Tibial artery (tissue), 4 donors: ENCODE measurements around the gene IFIT1B.
"Not testable (repeated sequence)": the region's sequence is repeated elsewhere in the genome, so short reads cannot be mapped to it uniquely, and the experiment has no call there.

ENCODE experiments used
- DNase-seq, 2 donors: peaks; one replicate each; pipeline ENCODE4 v3.0.0-alpha.2; 2019
- H3K27ac ChIP-seq, 2 donors: fragments of 200-600 bp; sonication (generic) in 1 of 2; 1 replicate in 1 of 2; 2 replicates in 1 of 2; pipeline ENCODE4 v1.5.1; 2018 to 2019; ENCODE audit warnings: mild to moderate bottlenecking in 1 of 2
- H3K27me3 ChIP-seq, 2 donors: fragments of 200-600 bp; sonication (generic) in 1 of 2; one replicate each; pipeline versions ENCODE4 v1.5.1 to v1.6.0; 2016 to 2019
- H3K36me3 ChIP-seq, 3 donors: fragments of 200-600 bp; sonication (generic) in 2 of 3; one replicate each; pipeline ENCODE4 v1.5.1; 2016 to 2019; ENCODE audit warnings: mild to moderate bottlenecking in 2 of 3
- H3K4me1 ChIP-seq, 4 donors: fragments of 200-600 bp; sonication (generic) in 2 of 4; 1 replicate in 3 of 4; 2 replicates in 1 of 4; pipeline ENCODE4 v1.5.1; 2016 to 2019
- H3K4me3 ChIP-seq, 2 donors: fragments of 200-600 bp; sonication (generic) in 1 of 2; 1 replicate in 1 of 2; 2 replicates in 1 of 2; pipeline ENCODE4 v1.5.1; 2018 to 2019; ENCODE audit warnings: mild to moderate bottlenecking in 2 of 2
- H3K9me3 ChIP-seq, 3 donors: fragments of 200-600 bp; sonication (generic) in 1 of 3; one replicate each; pipeline ENCODE4 v1.5.1; 2016 to 2019
- intact Hi-C: fragments of 100-400 bp; cut with DNase I; formaldehyde crosslinking; loops from one replicate; pipeline ENCODE4 v1.15.0; 2023; ENCODE audit warnings: low total_unique reads
- TF ChIP-seq, protein P1 (sequence below), 2 experiments: fragments of 200-600 bp in 1 of 2; fragments of 450-650 bp in 1 of 2; IDR thresholded peaks; one replicate each; pipeline ENCODE4 v1.5.1; 2017 to 2019; ENCODE audit warnings: antibody characterized with exemption in 2 of 2, mild to moderate bottlenecking in 1 of 2, moderate library complexity in 1 of 2

Gene IFIT1B

DNA sequence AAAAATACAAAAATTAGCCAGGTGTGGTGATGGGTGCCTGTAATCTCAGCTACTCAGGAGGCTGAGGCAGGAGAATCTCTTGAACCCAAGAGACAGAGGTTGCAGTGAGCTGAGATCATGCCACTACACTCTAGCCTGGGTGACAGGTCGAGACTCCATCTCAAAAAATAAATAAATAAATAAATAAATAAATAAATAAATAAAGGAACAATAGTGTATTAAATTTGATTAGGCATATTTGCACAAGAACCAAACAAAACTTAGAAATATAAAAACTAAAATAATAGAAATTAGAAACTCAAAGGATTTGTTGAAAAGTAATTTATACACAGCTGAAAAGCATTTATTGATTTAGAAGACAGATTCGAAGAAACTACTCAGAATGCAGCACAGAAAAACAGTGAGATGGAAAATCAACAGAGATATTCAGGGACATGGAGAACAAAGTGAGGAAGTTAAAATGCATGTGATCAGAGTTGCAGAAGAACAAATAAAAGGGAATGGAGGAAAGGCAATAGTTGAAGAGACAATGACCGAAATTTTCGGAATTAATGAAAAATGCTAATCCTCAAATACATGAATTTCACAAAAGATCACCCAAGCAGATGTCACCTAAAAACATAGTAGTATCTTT lies 32.4 kb upstream of the IFIT1B start:
- no peaks in the 10 kb centered on the region for H3K9me3 ChIP-seq
- no peaks in the 10 kb centered on the region for H3K27me3 ChIP-seq
- H3K36me3 ChIP-seq, result no peaks in the 10 kb centered on the region
- no peak overlapping the region for H3K27ac ChIP-seq
- intact Hi-C loops, result no loop called here
- H3K4me1 ChIP-seq, result peaks cover under 1 to 34% (median 9%) of the 10 kb centered on the region in 4 donors
- DNase-seq, result no peak
- H3K4me3 ChIP-seq, result no peak overlapping the region
- TF ChIP-seq, protein P1, sequence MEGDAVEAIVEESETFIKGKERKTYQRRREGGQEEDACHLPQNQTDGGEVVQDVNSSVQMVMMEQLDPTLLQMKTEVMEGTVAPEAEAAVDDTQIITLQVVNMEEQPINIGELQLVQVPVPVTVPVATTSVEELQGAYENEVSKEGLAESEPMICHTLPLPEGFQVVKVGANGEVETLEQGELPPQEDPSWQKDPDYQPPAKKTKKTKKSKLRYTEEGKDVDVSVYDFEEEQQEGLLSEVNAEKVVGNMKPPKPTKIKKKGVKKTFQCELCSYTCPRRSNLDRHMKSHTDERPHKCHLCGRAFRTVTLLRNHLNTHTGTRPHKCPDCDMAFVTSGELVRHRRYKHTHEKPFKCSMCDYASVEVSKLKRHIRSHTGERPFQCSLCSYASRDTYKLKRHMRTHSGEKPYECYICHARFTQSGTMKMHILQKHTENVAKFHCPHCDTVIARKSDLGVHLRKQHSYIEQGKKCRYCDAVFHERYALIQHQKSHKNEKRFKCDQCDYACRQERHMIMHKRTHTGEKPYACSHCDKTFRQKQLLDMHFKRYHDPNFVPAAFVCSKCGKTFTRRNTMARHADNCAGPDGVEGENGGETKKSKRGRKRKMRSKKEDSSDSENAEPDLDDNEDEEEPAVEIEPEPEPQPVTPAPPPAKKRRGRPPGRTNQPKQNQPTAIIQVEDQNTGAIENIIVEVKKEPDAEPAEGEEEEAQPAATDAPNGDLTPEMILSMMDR (IDR thresholded peaks at IDR 0.05), result no peak

DNA sequence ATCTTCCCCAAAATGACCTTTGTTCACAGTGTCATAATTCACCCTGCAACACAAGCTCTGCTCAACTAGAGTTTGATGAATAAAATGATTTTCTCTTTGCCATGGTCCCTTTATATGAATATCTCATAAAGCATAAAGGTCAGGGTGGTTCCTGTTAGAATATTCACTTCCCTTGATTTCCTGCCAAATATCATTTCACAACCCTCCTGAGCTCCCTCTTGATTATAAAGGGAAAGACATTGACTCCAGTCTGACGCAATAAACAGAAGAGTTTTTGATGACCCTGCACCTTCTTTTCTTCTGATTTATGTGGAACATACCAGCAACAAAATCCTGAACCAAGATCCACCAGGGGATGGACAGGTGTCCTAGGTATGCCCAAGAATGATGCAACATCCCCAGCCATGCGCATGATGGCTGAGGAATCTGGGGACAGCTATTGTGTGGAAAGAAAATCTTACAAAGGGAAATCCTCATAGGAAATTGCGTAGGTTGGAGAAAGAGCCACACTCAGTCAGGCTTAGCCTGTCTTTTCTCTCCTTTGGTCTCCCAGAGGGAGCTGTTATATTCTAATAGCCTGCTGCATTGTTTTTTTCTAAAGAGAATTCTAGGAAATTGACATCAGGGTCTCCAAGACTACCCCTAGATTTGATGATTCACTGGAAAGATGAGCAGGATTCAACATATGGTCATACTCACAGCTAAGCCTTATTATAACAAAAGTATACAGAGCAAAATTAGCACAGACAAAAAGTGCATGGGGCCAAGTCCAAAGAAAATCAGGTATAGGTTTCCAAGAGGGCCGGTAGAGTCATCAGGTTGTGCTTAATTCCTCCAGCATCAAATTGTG lies 31.2 kb upstream of the IFIT1B start:
- no peak for DNase-seq
- TF ChIP-seq, protein P1 (IDR thresholded peaks at IDR 0.05), result no peak
- H3K4me1 ChIP-seq, result peaks cover 9 to 45% (median 21%) of the 10 kb centered on the region in 4 donors
- H3K4me3 ChIP-seq, result no peak overlapping the region
- no peaks in the 10 kb centered on the region for H3K36me3 ChIP-seq
- H3K9me3 ChIP-seq, result no peaks in the 10 kb centered on the region
- no peak overlapping the region for H3K27ac ChIP-seq
- intact Hi-C loops, result no loop called here
- no peaks in the 10 kb centered on the region for H3K27me3 ChIP-seq

DNA sequence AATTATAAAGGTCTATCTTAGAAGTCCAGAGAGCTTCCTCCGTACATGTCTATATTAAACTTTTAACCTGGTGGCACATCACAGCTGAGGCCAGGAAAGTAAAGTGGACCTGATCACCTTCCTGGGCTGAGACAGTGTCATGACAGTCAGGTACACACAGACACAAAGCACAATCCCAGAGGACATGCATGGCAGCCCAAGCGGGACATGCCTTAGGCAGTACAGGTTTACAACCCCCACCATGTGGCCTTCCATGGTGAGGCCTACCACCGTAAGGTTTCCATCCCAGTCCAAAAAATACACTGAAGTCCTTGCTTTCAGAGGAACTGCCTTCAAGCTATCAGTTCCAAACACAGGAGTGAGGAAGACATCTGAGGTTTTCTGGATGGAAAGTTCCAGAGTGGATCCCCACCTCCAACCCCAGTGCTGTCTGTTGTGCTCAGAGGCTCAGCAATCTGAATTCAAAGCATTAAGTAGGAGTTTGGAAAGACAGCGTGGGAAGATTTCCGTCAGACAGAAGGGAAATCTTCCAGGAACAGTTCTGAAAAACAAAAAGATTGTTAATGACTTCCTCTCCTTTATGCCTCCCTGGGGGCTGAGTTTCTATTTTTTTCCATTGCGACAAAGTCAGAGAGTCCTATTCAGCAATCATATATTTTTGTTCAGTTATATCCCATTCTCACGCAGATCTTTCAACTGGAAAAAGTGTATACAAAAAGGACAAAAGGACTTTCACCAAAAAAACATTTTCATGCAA lies 30.0 kb upstream of the IFIT1B start:
- intact Hi-C loops, result no loop called here

DNA sequence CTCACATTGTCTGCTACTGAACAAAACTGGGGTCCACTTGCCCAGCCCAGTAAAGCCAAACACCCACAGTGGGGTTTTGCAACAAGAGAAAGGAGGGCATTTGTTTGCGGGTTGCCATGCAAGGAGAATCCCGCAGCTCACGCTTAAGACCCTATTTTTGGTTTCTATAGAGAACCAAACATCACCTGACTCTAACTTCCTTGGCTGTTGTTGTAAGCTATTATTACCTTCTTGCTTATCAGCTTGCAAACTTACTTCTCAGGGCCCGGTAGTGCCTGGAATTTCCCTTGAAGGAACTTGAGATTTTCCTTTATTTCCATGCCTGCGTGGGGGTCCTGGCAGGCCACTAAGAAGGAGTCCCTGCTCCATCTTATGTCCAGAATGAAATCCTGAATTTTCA lies 29.4 kb upstream of the IFIT1B start:
- Histone ChIP-seq H3K27me3 (no peaks in the 10 kb centered on the region), H3K4me1 (peaks cover 9 to 61% (median 25%) of the 10 kb centered on the region in 4 donors), H3K27ac (peak overlapping the region; percentile 43 to 85), H3K9me3 (no peaks in the 10 kb centered on the region), H3K36me3 (no peaks in the 10 kb centered on the region), H3K4me3 (no peak overlapping the region)
- intact Hi-C loops, result no loop called here
- TF ChIP-seq, protein P1 (IDR thresholded peaks at IDR 0.05), result no peak
- no peak for DNase-seq

More for the DNA sequence above, 30.0 kb upstream of the IFIT1B start:
- H3K36me3 ChIP-seq, result no peaks in the 10 kb centered on the region
- TF ChIP-seq, protein P1 (IDR thresholded peaks at IDR 0.05), result no peak
- peak overlapping the region; percentile 43 to 85 for H3K27ac ChIP-seq
- H3K9me3 ChIP-seq, result no peaks in the 10 kb centered on the region
- DNase-seq, result no peak
- peaks cover 9 to 58% (median 25%) of the 10 kb centered on the region in 4 donors for H3K4me1 ChIP-seq
- no peaks in the 10 kb centered on the region for H3K27me3 ChIP-seq
- no peak overlapping the region for H3K4me3 ChIP-seq

DNA sequence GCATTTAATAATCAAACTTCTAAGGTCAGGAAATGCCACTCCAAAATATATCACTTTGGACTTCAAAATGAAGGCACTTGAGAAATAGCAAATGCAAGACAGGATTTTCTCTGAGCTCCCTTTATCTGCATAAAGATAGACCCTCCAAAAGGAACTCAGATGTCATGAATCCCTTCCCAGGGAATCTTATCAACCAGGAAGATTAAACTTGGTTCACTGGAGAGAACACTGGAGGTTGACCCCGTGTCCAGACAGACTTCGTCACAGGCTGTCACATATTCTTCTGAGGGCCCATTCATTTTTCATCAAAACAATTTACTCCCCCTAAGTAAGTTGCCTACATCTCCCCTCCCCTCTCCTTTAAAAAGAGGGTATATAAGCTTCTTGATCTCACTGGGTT lies 28.9 kb upstream of the IFIT1B start:
- Histone ChIP-seq H3K4me1 (peaks cover 9 to 61% (median 25%) of the 10 kb centered on the region in 4 donors), H3K9me3 (no peaks in the 10 kb centered on the region), H3K27me3 (no peaks in the 10 kb centered on the region), H3K4me3 (no peak overlapping the region), H3K36me3 (no peaks in the 10 kb centered on the region), H3K27ac (peak overlapping the region in 1 of 2 donors; percentile 85)
- TF ChIP-seq, protein P1 (IDR thresholded peaks at IDR 0.05), result no peak
- intact Hi-C loops, result no loop called here
- no peak for DNase-seq

DNA sequence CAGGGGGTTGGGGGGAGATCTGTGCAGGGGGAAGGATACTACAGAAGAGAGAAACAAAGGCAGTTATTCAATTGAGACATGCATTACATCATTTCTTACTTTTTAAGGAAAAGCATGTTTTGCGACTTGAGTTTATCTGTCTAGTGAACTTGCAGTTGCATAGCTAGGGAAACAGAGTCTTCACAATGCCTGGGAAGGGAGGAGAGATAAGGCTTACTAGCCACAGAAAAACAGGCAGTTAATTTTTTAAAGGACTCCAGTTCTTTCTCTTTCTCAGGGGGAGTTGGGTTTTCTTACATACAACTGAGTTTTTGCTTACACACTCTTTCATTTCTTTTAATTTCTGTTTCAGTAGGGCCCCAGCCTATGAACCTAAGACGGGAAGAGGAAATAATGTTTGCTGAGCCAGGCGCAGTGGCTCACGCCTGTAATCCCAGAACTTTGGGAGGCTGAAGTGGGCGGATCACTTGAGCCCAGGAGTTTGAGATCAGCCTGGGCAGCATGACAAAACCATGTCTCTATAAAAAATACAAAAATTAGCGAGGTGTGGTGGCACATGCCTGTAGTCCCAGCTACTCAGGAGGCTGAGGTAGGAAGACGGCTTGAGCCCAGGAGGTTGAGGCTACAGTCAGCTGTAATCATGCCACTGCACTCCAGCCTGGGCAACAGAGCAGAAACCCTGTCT lies 27.1 kb upstream of the IFIT1B start:
- H3K36me3 ChIP-seq, intact Hi-C loops, H3K4me3 ChIP-seq, H3K27me3 ChIP-seq, H3K9me3 ChIP-seq: not testable (repeated sequence)
- Histone ChIP-seq H3K4me1 (peaks cover 9 to 61% (median 25%) of the 10 kb centered on the region in 4 donors), H3K27ac (peak overlapping the region; percentile 82 to 85)
- DNase-seq, result peak; percentile 61 to 81
